ENCODE measurements around the gene GP9.

The GP9 gene

DNA sequence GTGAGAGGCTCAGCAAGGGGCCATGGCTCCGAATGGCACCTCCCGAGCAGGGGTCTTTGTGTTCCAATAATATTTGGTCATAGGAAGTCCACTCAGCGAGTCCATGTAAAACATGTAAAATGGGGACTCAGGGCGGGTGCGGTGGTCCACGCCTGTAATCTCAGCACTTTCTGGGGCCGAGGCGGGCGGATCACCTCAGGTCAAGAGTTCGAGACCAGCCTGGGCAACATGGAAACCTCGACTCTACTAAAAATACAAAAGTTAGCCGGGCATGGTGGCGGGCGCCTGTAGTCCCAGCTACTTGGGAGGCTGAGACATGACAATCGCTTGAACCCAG is 33.1 kb upstream of the GP9 start:
- in situ Hi-C loops (cut with MboI; ENCODE audit: low sequenced_read_pairs), result no loop called here

DNA sequence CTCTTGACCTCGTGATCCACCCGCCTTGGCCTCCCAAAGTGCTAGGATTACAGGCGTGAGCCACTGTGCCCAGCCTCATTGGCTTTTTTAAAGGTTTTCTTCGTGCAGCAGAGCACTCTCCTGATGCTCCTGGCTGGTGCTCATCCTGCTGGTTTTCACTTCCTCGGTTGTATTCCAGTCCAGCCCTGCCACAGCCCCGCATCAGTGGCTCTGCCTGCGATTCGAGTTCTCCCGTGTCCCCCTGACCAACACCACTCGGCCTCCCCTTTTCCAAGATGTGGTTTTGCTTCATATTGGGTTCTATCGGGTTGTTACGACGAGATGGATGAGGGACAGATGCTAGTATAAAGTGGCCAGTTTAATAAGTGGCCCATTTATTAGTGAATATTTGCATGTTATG is 31.7 kb upstream of the GP9 start:
- in situ Hi-C loops (cut with MboI; ENCODE audit: low sequenced_read_pairs), result no loop called here

DNA sequence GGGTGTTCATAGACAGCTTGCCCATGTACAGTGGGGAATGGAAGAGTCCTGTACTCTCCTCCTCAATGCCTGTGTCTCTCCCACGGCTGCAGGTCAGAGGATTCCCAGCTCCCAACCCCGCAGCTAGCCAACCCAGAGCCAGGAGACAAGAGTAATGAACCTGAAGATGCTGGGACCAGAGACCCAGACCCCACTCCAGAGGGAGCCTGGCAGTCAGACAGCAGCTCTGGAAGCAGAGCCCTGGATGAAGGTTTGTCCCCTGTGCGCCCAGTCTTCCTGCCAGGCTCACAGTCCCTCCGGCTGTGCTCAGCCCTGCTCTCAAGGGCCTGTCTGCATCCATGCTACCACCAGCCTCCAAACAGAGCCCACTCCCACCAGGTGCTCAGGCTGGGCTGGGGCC is 30.0 kb upstream of the GP9 start:
- in situ Hi-C loops (cut with MboI; ENCODE audit: low sequenced_read_pairs), result no loop called here

DNA sequence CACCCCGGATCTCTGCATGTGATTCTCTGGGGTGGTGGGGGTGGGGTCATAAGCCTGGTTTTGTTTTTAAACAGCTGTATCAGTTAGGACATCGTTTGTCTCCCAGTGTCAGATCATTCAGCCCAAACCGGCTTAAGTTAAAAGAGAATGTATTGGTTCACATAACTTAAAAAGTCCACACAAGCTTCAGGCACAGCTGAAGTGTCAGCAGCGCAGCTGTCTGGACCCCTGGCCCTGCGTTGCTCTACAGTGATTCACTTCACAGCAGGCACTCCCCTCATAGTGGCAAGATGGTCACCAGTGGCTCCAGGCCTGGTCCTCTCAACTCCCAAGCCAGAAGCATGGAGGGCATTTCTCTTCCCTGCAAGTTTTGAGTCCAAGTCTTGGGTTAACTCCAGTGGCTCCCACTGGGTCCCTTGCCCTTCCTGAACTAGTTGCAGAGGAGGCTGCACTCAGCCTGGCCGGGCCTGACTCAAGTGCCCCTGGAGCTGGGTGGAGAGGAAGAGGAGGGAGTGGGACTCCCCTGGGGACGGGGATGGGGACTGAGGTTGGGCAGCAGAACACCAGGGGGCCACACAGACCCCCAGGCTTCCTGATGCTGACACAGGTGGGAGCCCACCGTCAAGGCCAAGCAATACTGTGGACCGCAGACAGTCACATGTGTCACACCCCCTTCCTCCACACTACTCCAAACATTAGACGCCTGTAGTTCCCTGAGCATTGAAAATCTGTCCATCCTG is 28.9 kb upstream of the GP9 start:
- in situ Hi-C loops (cut with MboI; ENCODE audit: low sequenced_read_pairs), result no loop called here

DNA sequence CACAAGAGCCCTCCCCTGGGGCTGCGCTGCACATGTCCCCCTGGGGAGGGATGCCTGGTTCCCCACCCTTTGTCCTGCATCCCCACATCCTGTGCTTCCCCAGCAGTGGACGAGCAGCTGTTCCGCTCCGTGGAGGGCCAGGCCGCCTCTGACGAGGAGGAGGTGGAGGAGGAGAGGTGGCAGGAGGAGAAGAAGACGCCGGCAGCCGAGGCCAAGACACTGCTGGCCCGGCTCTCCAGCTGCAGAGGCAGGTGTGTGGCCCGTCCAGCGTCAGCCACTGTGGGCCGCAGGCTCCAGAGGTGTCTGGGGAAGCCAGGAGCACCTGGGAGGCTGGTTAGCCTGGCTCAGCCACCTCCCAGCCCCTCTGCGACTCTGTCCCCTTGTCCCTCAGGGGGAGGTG is 27.9 kb upstream of the GP9 start:
- in situ Hi-C loops (cut with MboI; ENCODE audit: low sequenced_read_pairs), result no loop called here

DNA sequence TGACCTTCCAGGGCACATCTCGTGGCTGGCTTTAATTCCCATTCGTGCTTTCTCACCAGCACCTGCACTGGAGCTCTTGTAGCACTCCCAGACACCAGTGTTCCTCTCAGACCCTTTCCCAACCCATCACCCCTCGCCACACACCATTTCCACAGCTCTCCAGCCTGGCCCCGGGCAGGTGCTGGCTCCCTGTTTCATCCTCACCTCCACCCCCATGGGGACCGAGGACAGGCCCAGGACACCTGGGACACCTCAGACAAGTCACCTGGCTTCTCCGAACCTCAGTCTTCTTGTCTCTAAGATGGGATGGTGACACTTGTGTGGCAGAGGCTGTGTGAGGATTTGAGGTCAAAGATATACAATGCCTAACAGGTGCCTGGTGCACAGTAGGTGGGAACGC is 27.4 kb upstream of the GP9 start:
- in situ Hi-C loops (cut with MboI; ENCODE audit: low sequenced_read_pairs), result no loop called here

DNA sequence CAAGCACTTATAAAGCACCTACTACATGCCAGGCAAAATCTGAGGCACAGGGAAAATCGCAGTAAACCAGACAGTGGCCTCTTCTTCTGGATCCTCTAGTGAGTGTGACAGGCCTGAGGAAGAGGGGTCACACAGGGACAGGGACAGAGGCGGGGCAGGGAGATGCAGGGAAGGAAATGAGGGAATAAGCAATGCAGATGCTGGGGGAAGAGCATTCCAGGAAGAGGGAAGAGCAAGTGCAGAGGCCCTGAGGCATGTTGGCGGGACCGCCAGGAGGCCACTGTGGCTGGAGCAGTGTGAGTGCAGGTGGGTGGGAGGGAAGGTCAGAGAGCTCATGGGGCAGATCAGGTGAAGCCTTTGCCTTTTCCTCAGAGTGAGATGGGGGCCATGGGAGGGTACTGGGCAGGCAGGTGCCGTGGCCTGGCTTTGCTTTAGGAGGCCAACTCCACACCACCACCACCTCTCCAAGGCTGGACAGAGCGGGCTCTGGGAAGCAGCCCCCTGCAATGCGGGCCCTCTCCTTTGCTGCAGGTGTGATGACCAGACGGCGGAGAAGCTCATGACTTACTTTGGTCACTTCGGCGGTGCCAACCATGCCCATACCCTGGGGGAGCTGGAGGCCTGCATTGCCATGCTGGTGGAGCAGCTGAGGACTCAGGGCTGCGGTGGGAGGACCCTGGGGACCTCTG is 26.8 kb upstream of the GP9 start:
- in situ Hi-C loops (cut with MboI; ENCODE audit: low sequenced_read_pairs), result no loop called here

DNA sequence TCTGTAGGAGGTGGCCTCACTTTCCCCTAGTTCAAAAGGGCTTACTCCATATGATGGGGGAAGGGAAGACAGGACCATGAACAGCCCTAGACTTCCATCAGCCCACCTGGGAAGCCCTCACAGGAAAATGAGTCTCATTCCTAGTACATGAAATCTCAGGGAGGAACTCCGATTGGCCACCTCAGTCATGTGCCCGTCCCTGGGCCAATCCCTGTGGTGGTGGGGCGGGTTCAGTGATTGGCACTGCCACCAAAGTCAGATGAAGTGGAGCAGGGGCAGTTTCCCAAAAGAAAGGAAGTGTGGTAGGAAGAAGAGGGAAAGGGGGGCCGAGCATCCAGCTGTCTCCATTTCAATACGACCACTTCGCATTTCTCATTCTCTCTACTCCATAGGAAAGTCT is 25.9 kb upstream of the GP9 start:
- in situ Hi-C loops (cut with MboI; ENCODE audit: low sequenced_read_pairs), result no loop called here

DNA sequence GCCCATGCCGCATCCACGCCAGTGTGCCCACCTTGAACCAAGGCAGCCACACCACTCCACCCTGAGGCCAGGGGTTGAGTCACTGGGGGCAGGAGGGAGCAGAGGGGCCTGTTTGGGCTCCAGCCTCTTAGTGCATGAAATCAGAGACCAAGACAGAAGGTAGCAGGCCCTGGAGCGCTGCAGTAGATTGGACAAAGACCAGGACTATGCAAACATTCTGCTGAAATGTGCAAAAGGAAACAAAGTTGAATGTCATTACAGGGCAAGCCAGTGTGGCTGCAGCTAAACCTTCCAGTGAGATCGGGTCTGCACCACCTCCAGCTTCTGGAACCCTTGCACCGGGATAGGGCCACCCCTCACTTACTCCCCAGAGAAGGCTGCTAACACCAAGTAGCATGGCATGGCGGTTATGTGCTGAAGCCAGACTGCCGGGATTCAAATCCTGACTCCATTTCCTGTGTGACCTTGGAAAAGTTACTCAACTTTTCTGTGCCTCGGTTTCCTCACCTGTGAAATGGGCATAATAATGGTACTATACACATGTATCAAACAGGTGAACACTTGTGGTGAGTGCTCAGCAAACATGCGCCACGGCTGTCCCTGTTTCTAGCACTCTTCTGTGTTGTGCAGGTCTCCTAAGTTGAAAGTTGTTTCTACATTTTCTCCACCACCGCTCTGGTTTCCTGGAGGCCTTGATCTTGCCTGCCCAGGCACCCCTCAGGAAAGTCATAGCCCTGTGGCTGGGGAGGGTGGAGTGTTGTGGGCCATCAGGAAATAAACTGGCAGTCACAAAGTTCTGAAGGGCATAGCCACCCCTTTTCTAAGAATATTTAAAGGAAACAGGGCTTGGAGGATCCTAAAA is 25.0 kb upstream of the GP9 start:
- in situ Hi-C loops (cut with MboI; ENCODE audit: low sequenced_read_pairs), result no loop called here

DNA sequence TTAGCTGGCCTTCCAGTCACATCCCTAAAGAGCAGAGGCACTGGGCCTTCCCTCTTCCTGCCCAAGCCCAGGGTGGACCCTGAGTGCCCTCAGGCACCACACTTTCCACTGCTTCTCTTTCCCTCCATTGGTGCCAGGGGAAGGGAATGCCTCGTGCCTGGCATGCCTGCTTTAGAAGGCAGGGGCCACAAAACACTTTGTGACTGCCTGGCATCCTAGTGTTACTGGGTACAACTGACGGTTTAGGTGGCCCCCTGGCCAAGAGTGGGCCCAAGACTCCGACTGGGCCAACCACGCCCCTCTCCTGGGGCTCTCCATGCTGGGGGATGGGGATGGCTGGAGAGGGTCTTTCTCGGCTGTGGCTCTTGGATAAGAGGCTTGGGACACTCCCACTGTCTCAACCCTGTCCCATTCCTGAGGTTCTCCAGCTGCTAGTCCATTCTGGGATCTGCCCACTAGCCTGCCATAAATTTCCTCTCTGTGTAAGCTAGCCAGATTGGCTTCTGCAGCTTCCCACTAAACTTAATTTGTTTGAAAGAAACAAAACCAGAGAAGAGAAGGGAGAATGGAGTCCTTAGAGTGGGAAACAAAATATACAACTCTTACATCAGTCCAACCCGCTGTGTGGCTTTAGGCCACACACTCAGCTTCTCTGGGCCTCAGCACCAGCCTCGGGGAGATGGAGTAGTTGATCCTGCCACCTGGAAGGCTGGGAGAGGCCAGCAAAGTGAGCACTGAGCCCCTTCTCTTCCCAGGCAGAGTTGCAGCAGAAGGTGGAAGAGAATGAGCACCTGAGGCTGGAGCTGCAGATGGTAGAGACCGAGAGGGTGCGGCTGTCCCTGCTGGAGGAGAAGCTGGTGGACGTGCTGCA is 24.1 kb upstream of the GP9 start:
- in situ Hi-C loops (cut with MboI; ENCODE audit: low sequenced_read_pairs), result no loop called here

DNA sequence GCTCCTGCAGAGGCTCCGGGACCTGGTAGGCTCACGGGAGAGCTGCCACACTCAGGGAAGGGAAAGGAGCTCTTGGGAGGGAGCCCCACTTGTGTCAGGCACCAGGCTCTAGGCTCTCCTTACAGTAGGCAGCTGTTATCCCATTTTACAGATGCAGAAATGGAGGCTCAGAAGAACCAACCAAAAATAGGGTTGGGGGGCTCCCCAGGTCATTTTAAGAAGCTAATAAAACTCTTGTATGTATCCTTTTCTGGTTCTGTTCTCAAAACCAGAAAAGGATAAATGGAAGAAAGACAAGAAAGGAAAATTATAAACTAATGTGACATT is 23.5 kb upstream of the GP9 start:
- in situ Hi-C loops (cut with MboI; ENCODE audit: low sequenced_read_pairs), result no loop called here

DNA sequence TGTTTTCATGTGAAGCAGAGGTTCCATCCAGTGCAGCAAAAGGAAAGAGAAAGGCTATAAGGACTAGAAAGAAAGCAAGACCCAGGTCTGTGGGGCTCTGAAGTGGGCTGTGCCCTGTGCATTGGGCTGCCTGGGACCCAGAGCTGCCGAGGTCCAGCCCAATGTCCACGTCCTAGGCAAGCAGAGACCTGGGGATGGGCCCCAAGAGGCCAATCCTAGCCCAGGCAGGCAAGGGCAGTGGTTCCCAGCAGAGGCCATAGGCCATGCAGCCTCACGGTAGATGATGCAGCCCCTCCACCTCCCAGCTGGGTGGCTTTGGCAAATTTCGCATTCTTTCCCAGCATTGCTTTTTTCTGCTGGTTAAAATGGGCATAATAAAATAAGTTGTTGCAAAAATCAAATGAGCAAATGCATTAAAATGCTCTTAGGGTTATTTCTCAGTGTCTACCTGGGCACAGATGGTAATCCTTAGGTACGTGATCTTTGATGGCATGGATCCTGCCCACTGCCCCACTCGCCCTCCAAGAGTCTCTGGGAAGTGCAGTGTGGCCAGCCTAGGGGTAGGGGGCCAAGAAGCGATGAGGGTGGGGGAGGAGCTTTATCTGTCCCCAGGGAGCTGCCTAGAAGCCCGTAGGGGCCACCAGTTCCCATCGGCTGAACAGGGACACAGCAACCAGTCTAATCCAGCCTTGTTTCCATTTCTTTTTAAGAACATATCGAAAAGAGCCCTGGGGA is 22.3 kb upstream of the GP9 start:
- in situ Hi-C loops (cut with MboI; ENCODE audit: low sequenced_read_pairs), result no loop called here

DNA sequence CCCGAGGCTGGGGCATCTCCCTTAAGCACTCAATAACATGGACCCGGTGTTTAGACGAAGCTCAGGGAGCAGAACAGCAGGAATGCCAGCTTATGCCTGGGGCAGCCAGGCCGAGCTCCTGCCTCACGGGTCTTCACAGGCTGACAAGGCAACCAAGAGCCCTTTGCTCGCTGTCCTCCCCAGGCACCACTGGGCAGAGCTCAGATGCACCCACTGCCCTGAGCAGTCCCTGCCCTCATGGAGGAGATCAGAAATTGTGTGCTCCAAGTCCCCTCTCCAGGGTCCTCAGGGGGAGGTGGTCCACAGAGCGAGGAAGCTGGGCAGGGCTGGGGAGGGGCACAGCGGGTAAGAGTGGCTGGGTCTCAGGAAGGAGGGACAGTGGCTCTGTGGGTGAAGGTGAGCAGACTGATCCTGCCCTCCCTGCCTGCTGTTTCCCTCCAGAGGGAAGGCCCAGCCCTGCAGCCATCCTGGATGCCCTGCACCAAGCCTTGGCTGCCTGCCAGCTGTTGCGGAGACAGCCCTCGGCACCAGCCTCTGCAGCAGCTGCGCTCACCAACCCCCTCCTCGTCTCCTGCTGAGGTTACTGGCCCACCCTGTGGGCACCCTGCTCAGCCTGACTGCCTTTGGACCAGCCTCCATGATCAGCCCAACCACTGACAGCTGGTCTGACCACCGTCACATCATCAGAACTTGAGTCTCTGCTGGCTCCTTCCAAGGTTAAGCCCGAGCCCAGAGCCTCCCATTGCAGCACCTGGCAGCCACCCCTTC is 21.1 kb upstream of the GP9 start:
- in situ Hi-C loops (cut with MboI; ENCODE audit: low sequenced_read_pairs), result no loop called here

DNA sequence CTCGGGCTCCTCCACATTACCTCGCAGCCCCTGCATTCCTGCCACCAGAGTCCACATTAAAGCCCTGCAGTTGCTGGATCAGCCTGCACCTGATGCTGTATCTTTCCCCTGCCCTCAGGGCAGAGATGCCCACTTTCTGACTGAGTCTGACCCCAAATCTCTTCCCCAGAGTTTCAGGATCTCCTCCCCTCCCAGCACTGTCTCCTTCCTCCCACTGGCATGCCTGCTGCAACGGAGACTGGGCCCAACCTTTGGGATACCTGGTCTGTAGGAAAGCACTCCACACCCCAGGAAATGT is 20.6 kb upstream of the GP9 start:
- in situ Hi-C loops (cut with MboI; ENCODE audit: low sequenced_read_pairs), result no loop called here

DNA sequence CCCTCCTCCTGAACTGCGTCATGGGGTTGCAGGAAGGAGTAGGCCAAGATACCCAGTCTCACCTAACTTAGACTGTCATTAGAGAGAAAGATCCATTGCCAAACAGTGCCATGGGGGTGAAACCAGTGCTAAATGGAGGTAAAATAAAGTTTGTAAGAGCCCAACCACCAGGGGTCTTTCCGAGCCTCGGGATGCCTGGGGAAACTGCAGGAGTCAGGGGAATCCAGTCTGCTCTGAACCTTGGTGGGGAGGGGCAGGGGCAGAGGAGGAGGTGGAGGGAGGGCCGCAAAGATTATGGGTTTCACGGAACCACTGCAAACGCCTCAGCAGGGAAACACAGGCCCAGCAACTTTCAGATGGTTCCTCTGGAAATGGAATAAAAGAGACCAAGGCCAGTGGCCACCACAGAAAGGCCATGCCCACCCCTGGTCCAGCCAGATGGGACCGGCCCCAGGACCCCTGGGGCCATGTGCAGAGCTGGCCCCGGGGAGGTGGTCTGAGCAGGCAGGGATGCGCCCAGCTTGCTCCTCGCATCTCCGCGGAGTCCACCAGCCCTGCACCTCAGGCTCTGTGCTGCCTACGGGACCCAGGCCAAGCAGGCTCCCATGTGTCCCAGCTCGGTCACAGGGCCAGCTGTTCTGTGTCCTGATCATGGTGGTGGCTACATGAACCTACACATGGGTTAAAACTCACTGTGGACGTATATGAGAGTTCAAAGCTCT is 19.8 kb upstream of the GP9 start:
- in situ Hi-C loops (cut with MboI; ENCODE audit: low sequenced_read_pairs), result no loop called here

DNA sequence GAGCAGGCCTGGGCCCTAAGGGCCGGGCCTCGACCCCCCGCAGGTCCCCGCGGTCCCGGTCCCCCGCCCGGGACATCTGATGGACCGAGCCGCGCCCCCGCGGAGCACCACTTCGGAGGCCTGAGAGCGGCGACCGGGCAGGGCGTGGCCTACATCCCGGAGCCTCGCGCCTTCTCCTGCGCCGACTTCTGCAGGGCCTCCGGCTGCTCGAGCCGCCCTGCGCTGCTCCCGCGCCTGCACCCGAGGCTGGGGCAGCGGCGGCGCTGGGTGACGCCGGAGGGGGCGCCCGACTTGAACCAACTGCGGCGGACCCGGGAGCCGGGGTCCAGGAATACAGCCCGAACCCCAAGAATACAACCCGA is 14.9 kb upstream of the GP9 start:
- in situ Hi-C loops (cut with MboI; ENCODE audit: low sequenced_read_pairs), result no loop called here

DNA sequence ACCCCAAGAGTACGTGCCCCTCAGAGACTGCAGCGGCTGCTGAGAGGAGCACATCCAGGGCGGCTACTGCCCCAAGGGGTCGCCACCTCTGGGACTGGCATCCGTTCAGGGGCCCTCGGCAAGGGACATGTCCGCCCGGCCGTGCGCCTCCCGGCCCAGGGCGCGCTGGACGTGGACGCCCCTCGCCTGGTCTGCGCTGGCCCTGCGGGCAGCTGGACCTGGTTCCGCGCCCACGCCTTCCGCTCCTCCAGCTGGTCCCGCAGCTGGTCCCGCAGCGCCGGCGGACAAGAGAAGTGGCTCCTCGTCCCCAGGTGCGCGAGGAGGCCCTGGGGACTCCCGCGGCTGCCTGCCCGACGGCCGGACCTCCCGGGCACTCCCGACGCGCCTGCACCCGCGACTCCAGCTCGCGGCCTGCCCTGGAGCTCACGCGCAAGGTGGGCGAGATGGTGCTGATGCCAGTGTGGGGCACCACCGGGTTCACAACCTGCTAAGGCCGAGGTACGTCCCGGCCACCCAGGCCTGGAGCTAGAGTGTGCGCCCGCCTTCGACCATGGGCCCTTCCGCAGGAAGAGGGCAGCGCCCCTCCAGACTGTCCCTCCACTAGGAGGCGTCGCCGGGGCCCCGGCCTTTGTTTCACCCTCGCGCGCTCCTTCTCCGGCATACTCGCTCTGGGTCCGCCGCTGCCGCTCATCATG is 14.4 kb upstream of the GP9 start:
- in situ Hi-C loops (cut with MboI; ENCODE audit: low sequenced_read_pairs), result no loop called here

DNA sequence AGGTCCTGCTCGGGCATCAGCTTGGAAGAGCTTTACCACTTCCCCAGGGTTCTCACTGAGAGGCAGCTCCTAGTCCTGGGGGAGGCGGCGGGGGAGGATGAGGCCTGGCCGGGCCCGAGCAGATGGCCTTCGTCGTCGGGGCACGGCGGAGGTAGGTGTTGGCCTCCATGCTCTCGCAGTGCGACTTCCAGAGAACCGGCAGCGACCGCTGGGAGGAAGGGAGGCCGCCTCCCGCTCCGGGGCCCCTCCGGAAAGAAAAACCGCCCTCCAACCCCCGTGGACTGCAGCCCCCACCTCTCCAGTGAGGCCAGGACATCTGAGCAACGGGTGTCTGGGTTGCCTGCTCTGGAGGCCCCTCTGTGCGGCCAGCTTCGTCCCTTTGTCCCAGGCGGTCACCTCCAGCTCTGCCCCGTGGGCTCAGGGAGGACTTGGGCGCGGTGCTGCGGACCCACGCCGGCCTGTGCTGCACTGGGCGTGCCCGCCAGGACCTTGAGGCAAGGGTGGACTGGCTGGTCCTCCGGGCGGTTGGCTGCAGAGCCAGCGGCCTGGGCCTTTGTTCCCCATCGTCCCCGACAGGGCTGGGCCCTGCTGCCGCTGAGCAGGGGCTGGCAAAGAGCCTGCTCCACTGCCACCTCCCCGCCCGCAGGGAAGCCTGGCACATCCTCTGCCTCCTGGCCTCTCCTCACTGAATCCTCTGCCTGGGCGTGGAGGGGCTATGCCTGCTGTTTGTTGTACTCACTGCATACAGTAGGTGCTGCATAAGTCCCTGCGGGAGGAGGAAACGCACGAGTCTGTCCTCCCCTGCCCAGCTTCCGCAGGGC is 13.6 kb upstream of the GP9 start:
- in situ Hi-C loops (cut with MboI; ENCODE audit: low sequenced_read_pairs), result no loop called here
